Measurements from ENCODE around the gene PSMB9.

The PSMB9 gene

DNA sequence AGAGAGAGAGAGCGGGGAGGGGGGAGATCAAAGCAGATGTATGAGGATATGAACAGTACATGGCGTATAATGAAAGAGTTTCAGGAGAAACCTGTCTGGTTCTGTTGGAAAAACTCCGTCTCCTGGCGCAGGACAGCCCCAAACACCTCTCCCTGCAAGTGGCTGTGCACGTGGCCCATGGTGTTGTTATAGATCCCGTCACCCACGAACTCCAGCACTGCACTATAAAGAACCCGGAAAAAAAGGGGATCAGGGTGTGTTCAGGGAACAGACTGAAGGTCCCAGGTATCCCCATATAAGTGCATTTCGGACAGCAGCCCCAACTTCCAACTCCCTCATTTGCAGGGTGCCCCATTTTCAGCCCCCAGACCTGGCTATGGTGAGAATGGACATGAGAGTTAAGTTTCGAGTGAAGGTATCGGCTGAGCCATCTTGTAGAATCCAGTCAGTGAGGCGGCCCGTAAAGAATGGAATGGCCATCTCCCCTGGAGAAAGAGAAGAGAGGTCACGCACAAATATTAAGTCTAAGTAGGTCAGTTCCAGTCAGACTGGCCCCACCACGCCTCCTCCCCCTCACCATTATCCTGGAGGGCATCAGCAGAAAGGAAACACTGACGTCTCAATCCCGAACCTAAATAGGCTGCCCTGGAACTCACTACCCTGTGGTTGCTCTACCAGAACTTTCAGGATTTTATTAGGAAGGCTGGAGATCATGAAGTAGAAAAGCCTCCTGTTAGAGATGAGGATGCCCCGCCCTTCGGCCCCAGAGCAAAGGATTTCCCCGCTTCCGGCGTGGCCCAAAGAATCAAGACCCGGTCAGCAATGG, 1.8 kb upstream of the PSMB9 start:
- TF ChIP-seq TCF12 (IDR thresholded peaks at IDR 0.05; ENCODE audit: low read depth) (no peak), ZBTB7A (IDR thresholded peaks at IDR 0.05; ENCODE audit: low read depth) (no peak), NFIC (IDR thresholded peaks at IDR 0.05) (no peak), TAF1 (IDR thresholded peaks at IDR 0.05; ENCODE audit: low read depth) (no peak), EP300 (IDR thresholded peaks at IDR 0.05; ENCODE audit: borderline replicate concordance) (no peak), YY1 (IDR thresholded peaks at IDR 0.05; ENCODE audit: low read depth) (no peak), TEAD4 (IDR thresholded peaks at IDR 0.05) (no peak), RAD21 (IDR thresholded peaks at IDR 0.05; ENCODE audit: low read depth) (no peak), EGR1 (IDR thresholded peaks at IDR 0.05) (no peak), CEBPB (IDR thresholded peaks at IDR 0.05) (no peak), FOXM1 (IDR thresholded peaks at IDR 0.05; ENCODE audit: borderline replicate concordance, low read depth) (no peak)
- TF ChIP-seq, protein P1, sequence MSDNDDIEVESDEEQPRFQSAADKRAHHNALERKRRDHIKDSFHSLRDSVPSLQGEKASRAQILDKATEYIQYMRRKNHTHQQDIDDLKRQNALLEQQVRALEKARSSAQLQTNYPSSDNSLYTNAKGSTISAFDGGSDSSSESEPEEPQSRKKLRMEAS (IDR thresholded peaks at IDR 0.05), result no peak
- TF ChIP-seq, protein P2, sequence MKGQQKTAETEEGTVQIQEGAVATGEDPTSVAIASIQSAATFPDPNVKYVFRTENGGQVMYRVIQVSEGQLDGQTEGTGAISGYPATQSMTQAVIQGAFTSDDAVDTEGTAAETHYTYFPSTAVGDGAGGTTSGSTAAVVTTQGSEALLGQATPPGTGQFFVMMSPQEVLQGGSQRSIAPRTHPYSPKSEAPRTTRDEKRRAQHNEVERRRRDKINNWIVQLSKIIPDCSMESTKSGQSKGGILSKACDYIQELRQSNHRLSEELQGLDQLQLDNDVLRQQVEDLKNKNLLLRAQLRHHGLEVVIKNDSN (IDR thresholded peaks at IDR 0.05), result no peak

DNA sequence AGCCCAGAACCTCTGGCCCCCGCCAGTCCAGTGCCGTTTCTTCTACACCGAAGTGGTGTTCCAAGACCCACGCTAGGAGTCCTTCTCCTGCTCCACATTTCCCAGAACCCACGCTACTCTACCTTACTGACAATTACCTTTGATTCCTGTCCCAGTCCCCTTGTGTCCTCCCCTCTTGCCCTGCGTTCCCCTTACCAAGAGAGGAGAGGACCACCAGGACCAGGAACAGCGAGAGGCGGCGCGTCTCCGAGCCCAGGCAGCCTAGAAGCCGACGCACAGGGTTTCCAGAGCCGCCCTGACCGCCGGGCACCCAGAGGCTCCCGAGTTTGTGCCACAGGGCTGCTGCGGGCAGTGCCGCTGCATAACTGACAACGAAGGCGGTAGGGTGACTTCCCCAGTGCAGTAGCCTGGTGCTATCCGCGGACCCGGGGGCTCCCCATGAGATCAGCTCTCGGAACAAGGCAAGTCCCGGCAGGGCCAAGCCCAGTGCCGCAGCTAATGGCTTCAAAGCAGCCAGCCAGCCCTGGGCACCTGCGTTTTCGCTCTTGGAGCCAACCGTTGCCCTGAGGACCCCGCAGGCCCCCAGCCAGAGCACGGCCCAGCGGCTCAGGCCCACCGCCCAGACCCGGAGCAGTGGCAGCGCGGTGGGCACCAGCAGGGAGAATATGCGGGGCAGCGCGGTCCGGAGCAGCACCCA, 1.0 kb upstream of the PSMB9 start:
- TF ChIP-seq CREB1 (IDR thresholded peaks at IDR 0.05; ENCODE audit: low read depth), result no peak
- no peak for TF ChIP-seq EGR1 (IDR thresholded peaks at IDR 0.05)
- no peak for TF ChIP-seq YY1 (IDR thresholded peaks at IDR 0.05; ENCODE audit: low read depth)
- no peak for TF ChIP-seq EP300 (IDR thresholded peaks at IDR 0.05; ENCODE audit: borderline replicate concordance)
- no peak for TF ChIP-seq CEBPB (IDR thresholded peaks at IDR 0.05)
- TF ChIP-seq, protein P2 (IDR thresholded peaks at IDR 0.05), result no peak
- no peak for TF ChIP-seq TAF1 (IDR thresholded peaks at IDR 0.05; ENCODE audit: low read depth)
- TF ChIP-seq, protein P1 (IDR thresholded peaks at IDR 0.05), result no peak
- TF ChIP-seq RAD21 (IDR thresholded peaks at IDR 0.05; ENCODE audit: low read depth), result no peak
- no peak for TF ChIP-seq NFIC (IDR thresholded peaks at IDR 0.05)
- TF ChIP-seq ZBTB7A (IDR thresholded peaks at IDR 0.05; ENCODE audit: low read depth), result no peak
- TF ChIP-seq TEAD4 (IDR thresholded peaks at IDR 0.05), result no peak
- no peak for TF ChIP-seq TCF12 (IDR thresholded peaks at IDR 0.05; ENCODE audit: low read depth)
- no peak for TF ChIP-seq FOXM1 (IDR thresholded peaks at IDR 0.05; ENCODE audit: borderline replicate concordance, low read depth)
- TF ChIP-seq REST (IDR thresholded peaks at IDR 0.05; ENCODE audit: low read depth), result no peak

DNA sequence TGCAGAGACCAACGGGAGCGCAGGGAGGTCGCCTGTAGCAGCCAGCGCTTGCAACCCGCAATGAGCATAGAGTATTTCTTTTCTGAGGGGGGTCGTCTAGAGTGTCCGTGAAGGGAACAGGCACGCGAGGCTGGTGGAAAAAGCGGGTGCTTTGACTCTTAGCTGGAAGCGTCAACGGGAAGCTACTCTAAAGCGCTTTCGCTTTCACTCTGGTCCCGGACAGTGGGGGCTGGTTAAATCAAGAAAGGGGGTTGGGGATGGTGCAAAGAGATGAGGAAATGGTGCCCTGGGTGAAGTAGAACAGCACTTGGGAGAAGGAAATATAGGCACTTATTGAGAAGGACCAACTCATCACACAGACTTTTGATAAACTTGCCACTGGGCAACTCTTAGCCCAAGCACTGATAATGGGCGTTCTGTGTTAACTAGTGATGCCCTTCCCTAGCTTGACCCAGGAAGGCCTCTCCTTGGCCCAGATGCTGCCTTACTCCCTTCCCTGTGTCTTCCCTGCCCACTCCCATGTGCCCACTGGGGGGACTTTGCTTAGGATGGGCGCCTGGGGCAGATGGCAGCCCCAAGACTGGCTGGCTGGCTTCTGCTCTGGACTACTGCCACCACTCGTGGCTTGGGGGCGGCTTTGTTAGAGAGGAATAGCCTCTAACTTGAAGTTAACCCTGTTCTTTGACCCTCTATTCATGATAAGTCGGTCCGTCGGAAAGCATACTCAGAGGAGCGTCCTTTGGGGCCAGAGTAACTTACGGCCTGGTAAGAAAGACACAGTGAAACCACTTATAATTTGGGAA, 585 bp downstream of the PSMB9 start:
- TF ChIP-seq FOXM1 (IDR thresholded peaks at IDR 0.05; ENCODE audit: borderline replicate concordance, low read depth) (no peak), CEBPB (IDR thresholded peaks at IDR 0.05) (no peak)

DNA sequence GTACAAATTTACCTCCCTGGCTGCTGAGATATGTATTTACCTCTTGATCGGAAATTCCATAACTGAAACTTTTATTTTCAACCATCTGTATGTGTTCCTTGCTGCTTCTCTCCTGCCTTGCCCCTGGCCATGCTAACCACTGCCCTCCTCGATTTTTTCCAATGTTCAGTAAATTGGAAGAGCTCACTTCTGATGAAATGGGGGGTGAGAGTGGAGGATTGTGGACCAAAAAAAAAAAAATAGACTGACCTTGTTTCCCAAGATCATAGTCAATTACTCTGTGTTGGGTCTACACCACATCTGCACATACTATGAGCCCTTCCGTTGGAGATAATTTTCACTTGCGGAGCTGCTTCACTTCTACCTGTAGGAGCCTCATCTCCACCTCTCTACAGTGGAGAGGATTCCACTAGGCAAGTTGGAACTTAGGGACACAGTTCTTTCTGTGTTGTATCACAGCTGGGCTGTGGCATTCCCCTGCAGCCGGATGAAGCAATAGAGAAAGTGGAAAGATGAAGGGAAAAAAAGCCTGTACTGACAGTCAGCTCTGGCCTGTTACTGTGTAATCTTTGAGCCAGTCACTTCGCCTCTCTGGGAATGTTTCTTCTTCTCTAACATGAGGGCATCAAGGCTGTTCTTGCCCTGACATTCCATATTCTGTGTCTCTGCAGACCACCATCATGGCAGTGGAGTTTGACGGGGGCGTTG, 1.6 kb downstream of the PSMB9 start:
- no peak for TF ChIP-seq NFIC (IDR thresholded peaks at IDR 0.05)
- TF ChIP-seq ZBTB7A (IDR thresholded peaks at IDR 0.05; ENCODE audit: low read depth), result no peak
- TF ChIP-seq RAD21 (IDR thresholded peaks at IDR 0.05; ENCODE audit: low read depth), result no peak
- no peak for TF ChIP-seq TAF1 (IDR thresholded peaks at IDR 0.05; ENCODE audit: low read depth)
- no peak for TF ChIP-seq CEBPB (IDR thresholded peaks at IDR 0.05)
- TF ChIP-seq EGR1 (IDR thresholded peaks at IDR 0.05), result no peak
- TF ChIP-seq TCF12 (IDR thresholded peaks at IDR 0.05; ENCODE audit: low read depth), result no peak

GRCh38 chr6:32857156-32857891, 3.3 kb downstream of the PSMB9 start:
- TF ChIP-seq TAF1 (IDR thresholded peaks at IDR 0.05; ENCODE audit: low read depth), result no peak
- no peak for TF ChIP-seq REST (IDR thresholded peaks at IDR 0.05; ENCODE audit: low read depth)
- no peak for TF ChIP-seq TCF12 (IDR thresholded peaks at IDR 0.05; ENCODE audit: low read depth)
- TF ChIP-seq, protein P1 (IDR thresholded peaks at IDR 0.05), result no peak
- no peak for TF ChIP-seq NFIC (IDR thresholded peaks at IDR 0.05)
- TF ChIP-seq RAD21 (IDR thresholded peaks at IDR 0.05; ENCODE audit: low read depth), result no peak
- TF ChIP-seq TEAD4 (IDR thresholded peaks at IDR 0.05), result no peak
- TF ChIP-seq, protein P2 (IDR thresholded peaks at IDR 0.05), result no peak
- TF ChIP-seq FOXM1 (IDR thresholded peaks at IDR 0.05; ENCODE audit: borderline replicate concordance, low read depth), result no peak
- TF ChIP-seq CREB1 (IDR thresholded peaks at IDR 0.05; ENCODE audit: low read depth), result no peak
- TF ChIP-seq EGR1 (IDR thresholded peaks at IDR 0.05), result no peak
- no peak for TF ChIP-seq CEBPB (IDR thresholded peaks at IDR 0.05)
- no peak for TF ChIP-seq EP300 (IDR thresholded peaks at IDR 0.05; ENCODE audit: borderline replicate concordance)
- no peak for TF ChIP-seq ZBTB7A (IDR thresholded peaks at IDR 0.05; ENCODE audit: low read depth)
- TF ChIP-seq YY1 (IDR thresholded peaks at IDR 0.05; ENCODE audit: low read depth), result no peak
